GM21723 (cell line): ENCODE results near the gene JMJD1C.
"Not testable (repeated sequence)": the region's sequence is repeated elsewhere in the genome, so short reads cannot be mapped to it uniquely, and the experiment has no call there.

ENCODE experiments used
- ATAC-seq: cut with Tn5 transposase; IDR thresholded peaks from one replicate; pipeline ENCODE4 v1.9.1; 2021; ENCODE audit warnings: mild to moderate bottlenecking, moderate library complexity; ENCODE audit not compliant: unreplicated experiment

Gene JMJD1C

GRCh38 chr10:63235136-63235535, 230.6 kb downstream of the JMJD1C start:
- ATAC-seq: not testable (repeated sequence)

GRCh38 chr10:63229161-63229560, 236.6 kb downstream of the JMJD1C start:
- no peak for ATAC-seq

GRCh38 chr10:63228237-63228636, 237.5 kb downstream of the JMJD1C start:
- ATAC-seq: no peak

GRCh38 chr10:63227207-63227895, 238.4 kb downstream of the JMJD1C start:
- peak; percentile 48 for ATAC-seq

- no peak for ATAC-seq
Measured at GRCh38 chr10:63224241-63224640, 241.5 kb downstream of the JMJD1C start.

- ATAC-seq: no peak
Measured at GRCh38 chr10:63221950-63222349, 243.8 kb downstream of the JMJD1C start.

- no peak for ATAC-seq
Measured at GRCh38 chr10:63219749-63220148, 246.0 kb downstream of the JMJD1C start.

GRCh38 chr10:63217120-63217605, 248.6 kb downstream of the JMJD1C start:
- peak; percentile 79 for ATAC-seq

- ATAC-seq: no peak
Measured at GRCh38 chr10:63214571-63214970, 251.2 kb downstream of the JMJD1C start.

GRCh38 chr10:63213489-63213888, 252.3 kb downstream of the JMJD1C start:
- ATAC-seq: no peak

- ATAC-seq: no peak
Measured at GRCh38 chr10:63210611-63211196, 255.1 kb downstream of the JMJD1C start.

- ATAC-seq: no peak
Measured at GRCh38 chr10:63209705-63210104, 256.1 kb downstream of the JMJD1C start.

GRCh38 chr10:63208986-63209385, 256.8 kb downstream of the JMJD1C start:
- no peak for ATAC-seq

GRCh38 chr10:63206997-63207811, 258.6 kb downstream of the JMJD1C start:
- ATAC-seq: peak; percentile 46

GRCh38 chr10:63206576-63206975, 259.2 kb downstream of the JMJD1C start:
- peak; percentile 41 for ATAC-seq

GRCh38 chr10:63205421-63205820, 260.4 kb downstream of the JMJD1C start:
- no peak for ATAC-seq

- ATAC-seq: peak; percentile 39
Measured at GRCh38 chr10:63204667-63205391, 260.9 kb downstream of the JMJD1C start.

GRCh38 chr10:63201118-63201517, 264.7 kb downstream of the JMJD1C start:
- no peak for ATAC-seq

GRCh38 chr10:63200431-63200830, 265.3 kb downstream of the JMJD1C start:
- ATAC-seq: no peak

GRCh38 chr10:63199716-63200115, 266.1 kb downstream of the JMJD1C start:
- ATAC-seq: no peak
